HepG2 (cell line): ENCODE data around the gene HOXA9.

Experiments
- KDM1A ChIP-seq: IDR thresholded peaks from 2 replicates; pipeline ENCODE4 v1.6.1; 2016; ENCODE audit warnings: missing compliant biosample characterization
- MED13 ChIP-seq: sonication (generic); formaldehyde crosslinking; IDR thresholded peaks from 2 replicates; pipeline ENCODE4 v1.5.0; 2020; ENCODE audit warnings: missing genetic modification reagents
- NAIF1 ChIP-seq: sonication (generic); formaldehyde crosslinking; IDR thresholded peaks from 2 replicates; pipeline ENCODE4 v1.5.0; 2020; ENCODE audit warnings: mild to moderate bottlenecking, missing genetic modification reagents, borderline replicate concordance

- TF ChIP-seq NAIF1 (no peak), MED13 (CRISPR knock-in tag) (no peak), KDM1A (no peak)
These were observed 24.1 kb upstream of the HOXA9 start for GRCh38 chr7:27189295-27189996.
